Astrocyte of the spinal cord (primary cell): ENCODE data around the gene ATP9B.

Experiments
- DNase-seq: peaks from one replicate; pipeline ENCODE4 v3.0.0; 2011; ENCODE audit warnings: low read depth, low spot score
- H3K4me3 ChIP-seq: 2 replicates; pipeline ENCODE4 v1.5.1; 2011; ENCODE audit warnings: low read depth, mild to moderate bottlenecking, low read length, moderate library complexity
- CTCF ChIP-seq: IDR thresholded peaks from 2 replicates; pipeline ENCODE4 v1.5.1; 2012; ENCODE audit warnings: low read depth, mild to moderate bottlenecking, low read length, inconsistent platforms
- in situ Hi-C: cut with HindIII; loops from 2 replicates; pipeline ENCODE4 v1.10.0; 2017; ENCODE audit warnings: low sequenced_read_pairs

Gene ATP9B

GRCh38 chr18:79068937-79069716 lies at the start of gene ATP9B:
ATP9B (plus strand) TSS chr18:79069394; CDS start chr18:79069411, 17 bp downstream.
- in situ Hi-C loops = no loop called here
- DNase-seq = peak; percentile 98
- H3K4me3 ChIP-seq = peak within 1 kb of the TSS; percentile 81
- no peak for TF ChIP-seq CTCF

GRCh38 chr18:79019881-79020280 lies 49.3 kb upstream of the ATP9B start:
- in situ Hi-C loops = no loop called here

DNA sequence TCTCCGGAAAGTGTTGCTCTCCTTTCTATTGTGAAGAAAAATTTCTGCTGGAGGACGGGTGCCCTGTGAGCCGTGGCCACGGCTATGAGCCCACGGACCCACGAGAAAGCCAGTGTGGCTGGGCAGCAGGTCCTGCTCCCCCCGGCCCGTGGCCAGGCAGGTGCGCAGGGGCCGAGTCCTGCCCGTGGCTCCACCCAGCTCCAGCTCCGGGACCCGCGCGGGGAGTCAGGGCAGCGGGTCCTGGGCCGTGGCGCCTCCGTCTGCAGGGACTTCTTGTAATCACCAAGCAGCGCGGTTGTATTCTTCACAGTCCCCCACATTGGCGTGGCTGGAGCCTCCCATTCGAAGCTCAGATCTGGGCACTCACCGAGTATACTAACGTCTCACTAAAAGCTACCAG lies 46.6 kb upstream of the ATP9B start:
- TF ChIP-seq CTCF = no peak
- no peak for DNase-seq
- in situ Hi-C loops = no loop called here

More at GRCh38 chr18:79019881-79020280, 49.3 kb upstream of the ATP9B start:
- TF ChIP-seq CTCF = no peak
- no peak overlapping the region for H3K4me3 ChIP-seq
- no peak for DNase-seq

GRCh38 chr18:79026491-79026890 lies 42.7 kb upstream of the ATP9B start:
- TF ChIP-seq CTCF = no peak
- no peak overlapping the region for H3K4me3 ChIP-seq
- in situ Hi-C loops = no loop called here
- DNase-seq = no peak

More for the DNA sequence above, 46.6 kb upstream of the ATP9B start:
- no peak overlapping the region for H3K4me3 ChIP-seq

- no peak overlapping the region for H3K4me3 ChIP-seq
- no peak for TF ChIP-seq CTCF
- in situ Hi-C loops = no loop called here
- DNase-seq = no peak
Observed at GRCh38 chr18:79030680-79031079, 38.5 kb upstream of the ATP9B start.

- in situ Hi-C loops = no loop called here
- no peak for DNase-seq
- TF ChIP-seq CTCF = no peak
- no peak overlapping the region for H3K4me3 ChIP-seq
Observed at GRCh38 chr18:79042276-79042675, 26.9 kb upstream of the ATP9B start.
